ENCODE results near the gene INPPL1. TPM values are rescaled to one million over a fixed set of nuclear protein-coding genes. Genes with fewer than 3 reads are reported as not detected.

INPPL1 gene, protein sequence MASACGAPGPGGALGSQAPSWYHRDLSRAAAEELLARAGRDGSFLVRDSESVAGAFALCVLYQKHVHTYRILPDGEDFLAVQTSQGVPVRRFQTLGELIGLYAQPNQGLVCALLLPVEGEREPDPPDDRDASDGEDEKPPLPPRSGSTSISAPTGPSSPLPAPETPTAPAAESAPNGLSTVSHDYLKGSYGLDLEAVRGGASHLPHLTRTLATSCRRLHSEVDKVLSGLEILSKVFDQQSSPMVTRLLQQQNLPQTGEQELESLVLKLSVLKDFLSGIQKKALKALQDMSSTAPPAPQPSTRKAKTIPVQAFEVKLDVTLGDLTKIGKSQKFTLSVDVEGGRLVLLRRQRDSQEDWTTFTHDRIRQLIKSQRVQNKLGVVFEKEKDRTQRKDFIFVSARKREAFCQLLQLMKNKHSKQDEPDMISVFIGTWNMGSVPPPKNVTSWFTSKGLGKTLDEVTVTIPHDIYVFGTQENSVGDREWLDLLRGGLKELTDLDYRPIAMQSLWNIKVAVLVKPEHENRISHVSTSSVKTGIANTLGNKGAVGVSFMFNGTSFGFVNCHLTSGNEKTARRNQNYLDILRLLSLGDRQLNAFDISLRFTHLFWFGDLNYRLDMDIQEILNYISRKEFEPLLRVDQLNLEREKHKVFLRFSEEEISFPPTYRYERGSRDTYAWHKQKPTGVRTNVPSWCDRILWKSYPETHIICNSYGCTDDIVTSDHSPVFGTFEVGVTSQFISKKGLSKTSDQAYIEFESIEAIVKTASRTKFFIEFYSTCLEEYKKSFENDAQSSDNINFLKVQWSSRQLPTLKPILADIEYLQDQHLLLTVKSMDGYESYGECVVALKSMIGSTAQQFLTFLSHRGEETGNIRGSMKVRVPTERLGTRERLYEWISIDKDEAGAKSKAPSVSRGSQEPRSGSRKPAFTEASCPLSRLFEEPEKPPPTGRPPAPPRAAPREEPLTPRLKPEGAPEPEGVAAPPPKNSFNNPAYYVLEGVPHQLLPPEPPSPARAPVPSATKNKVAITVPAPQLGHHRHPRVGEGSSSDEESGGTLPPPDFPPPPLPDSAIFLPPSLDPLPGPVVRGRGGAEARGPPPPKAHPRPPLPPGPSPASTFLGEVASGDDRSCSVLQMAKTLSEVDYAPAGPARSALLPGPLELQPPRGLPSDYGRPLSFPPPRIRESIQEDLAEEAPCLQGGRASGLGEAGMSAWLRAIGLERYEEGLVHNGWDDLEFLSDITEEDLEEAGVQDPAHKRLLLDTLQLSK
- 188 and 205 TPM in 2 replicates for total RNA-seq
- total RNA-seq (2013) = 64.1 TPM
- 208 and 235 TPM in 2 replicates for polyA plus RNA-seq
- polyA minus RNA-seq = 66.7 and 118 TPM in 2 replicates

DNA sequence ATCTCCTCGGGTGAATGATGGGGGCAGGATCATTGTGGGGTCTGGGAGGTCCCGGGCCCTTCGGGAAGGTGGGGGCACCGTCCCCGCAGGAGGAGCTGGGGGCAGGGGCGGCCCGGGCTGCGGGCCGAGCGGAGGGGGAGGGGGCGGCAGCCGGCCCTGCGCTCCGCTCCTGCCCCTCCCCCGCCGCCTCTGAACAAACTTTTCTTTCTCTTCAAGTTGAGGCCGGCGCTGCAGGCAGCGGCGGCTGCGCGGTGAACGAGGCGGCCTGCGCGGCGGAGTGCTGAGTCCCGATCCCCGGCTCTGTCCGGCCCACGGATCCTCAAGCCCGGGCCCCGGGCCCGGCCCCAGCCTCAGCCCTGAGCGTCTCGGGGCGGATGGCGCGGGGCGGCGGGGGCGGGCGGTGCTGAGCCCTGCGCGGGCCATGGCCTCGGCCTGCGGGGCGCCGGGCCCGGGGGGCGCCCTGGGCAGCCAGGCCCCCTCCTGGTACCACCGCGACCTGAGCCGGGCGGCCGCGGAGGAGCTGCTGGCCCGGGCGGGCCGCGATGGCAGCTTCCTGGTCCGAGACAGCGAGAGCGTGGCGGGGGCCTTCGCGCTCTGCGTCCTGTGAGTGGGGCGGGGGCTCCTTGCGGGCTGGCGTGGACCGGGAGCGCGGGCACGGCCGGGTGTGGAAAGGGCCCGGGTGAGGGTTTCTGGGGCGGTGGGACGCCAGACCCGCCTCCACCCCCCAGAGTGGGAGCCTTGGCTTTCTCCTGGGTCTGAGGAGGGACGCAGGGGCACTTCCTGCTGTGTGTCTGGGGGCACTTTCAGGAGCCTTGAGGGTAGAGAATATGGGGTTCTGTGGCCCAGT, at the start of gene INPPL1:
TSS of gene INPPL1 (plus strand) at position 204 of the 847 bp plus-strand sequence. CDS start at position 422, 218 bp downstream.
- Histone ChIP-seq H4K20me1 (ENCODE audit: control insufficient read depth, insufficient read depth, low read length, poor library complexity, severe bottlenecking) (no peaks in the 10 kb centered on the region), H3K36me3 (replicated peaks in 1 of 2; ENCODE audit: control extremely low read depth in 1 of 2, control insufficient read depth in 1 of 2, extremely low read depth in 1 of 2, insufficient read depth in 2 of 2, low read length in 1 of 2) (peaks cover 0 to 15% of the 10 kb centered on the region in 2 experiments), H3K9me3 (ENCODE audit: control extremely low read depth in 1 of 3, control insufficient read depth in 2 of 3, insufficient read depth in 1 of 3, low read length in 2 of 3) (no peaks in the 10 kb centered on the region), H3K27me3 (replicated peaks in 1 of 4; ENCODE audit: control extremely low read depth in 1 of 4, control insufficient read depth in 3 of 4, insufficient read depth in 4 of 4, low read length in 3 of 4) (no peaks in the 10 kb centered on the region), H2AFZ (ENCODE audit: insufficient read depth, low read depth, low read length, poor library complexity, severe bottlenecking) (peak within 1 kb of the TSS; percentile 84), H3K4me2 (replicated peaks; ENCODE audit: low read depth, low read length, poor library complexity, severe bottlenecking) (peak within 1 kb of the TSS; percentile 99), H3K4me3 (ENCODE audit: control extremely low read depth in 1 of 5, extremely low read depth in 1 of 5, insufficient read depth in 1 of 5, low read depth in 2 of 5, low read length in 4 of 5) (peak within 1 kb of the TSS; percentile 75 to 91 (median 81)), H3K27ac (ENCODE audit: low read length in 2 of 2) (peak within 1 kb of the TSS; percentile 83 to 89), H3K9ac (ENCODE audit: low read length) (peak within 1 kb of the TSS; percentile 81), H3K79me2 (ENCODE audit: control insufficient read depth, insufficient read depth, low read length) (peaks cover 13% of the 10 kb centered on the region), H3K4me1 (ENCODE audit: control insufficient read depth in 2 of 2, insufficient read depth in 2 of 2, low read length in 2 of 2) (peaks cover 26 to 37% of the 10 kb centered on the region in 2 donors)
- no peak for TF ChIP-seq EZH2 (IDR thresholded peaks at IDR 0.05; ENCODE audit: borderline replicate concordance, insufficient read depth, low read depth, low read length, poor library complexity, severe bottlenecking)
- TF ChIP-seq, protein P1, sequence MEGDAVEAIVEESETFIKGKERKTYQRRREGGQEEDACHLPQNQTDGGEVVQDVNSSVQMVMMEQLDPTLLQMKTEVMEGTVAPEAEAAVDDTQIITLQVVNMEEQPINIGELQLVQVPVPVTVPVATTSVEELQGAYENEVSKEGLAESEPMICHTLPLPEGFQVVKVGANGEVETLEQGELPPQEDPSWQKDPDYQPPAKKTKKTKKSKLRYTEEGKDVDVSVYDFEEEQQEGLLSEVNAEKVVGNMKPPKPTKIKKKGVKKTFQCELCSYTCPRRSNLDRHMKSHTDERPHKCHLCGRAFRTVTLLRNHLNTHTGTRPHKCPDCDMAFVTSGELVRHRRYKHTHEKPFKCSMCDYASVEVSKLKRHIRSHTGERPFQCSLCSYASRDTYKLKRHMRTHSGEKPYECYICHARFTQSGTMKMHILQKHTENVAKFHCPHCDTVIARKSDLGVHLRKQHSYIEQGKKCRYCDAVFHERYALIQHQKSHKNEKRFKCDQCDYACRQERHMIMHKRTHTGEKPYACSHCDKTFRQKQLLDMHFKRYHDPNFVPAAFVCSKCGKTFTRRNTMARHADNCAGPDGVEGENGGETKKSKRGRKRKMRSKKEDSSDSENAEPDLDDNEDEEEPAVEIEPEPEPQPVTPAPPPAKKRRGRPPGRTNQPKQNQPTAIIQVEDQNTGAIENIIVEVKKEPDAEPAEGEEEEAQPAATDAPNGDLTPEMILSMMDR (IDR thresholded peaks at IDR 0.05) = no peak
- DNase-seq = peak; percentile 63
- under 1% methylated on average over 78 of the region's 81 CpGs for WGBS (ENCODE audit: insufficient coverage)
- peaks cover 42% of the 10 kb centered on the region for H3K4me1 Mint-ChIP-seq
- peak within 1 kb of the TSS; percentile 95 for H3K27ac Mint-ChIP-seq
- ATAC-seq (ENCODE audit: low read depth) = peak; percentile 1
- H3K9me3 Mint-ChIP-seq (ENCODE audit: insufficient read depth) = no peaks in the 10 kb centered on the region
- ChIA-PET CTCF (interaction anchor here (1.2 to 2.4 kb wide), 3 partner anchors 13 to 81 kb away, joined by 4 to 10 read pairs (median 7); no protein-coding TSS in a partner anchor), POLR2A (no interaction called here)
- intact Hi-C loops (cut with micrococcal nuclease) = loop anchor here (1.0 to 10.0 kb wide), 7 partner anchors 14 to 1758 kb away; partner anchors contain the start of genes ARAP1, ATG16L2, CLPB and FAM168A
- H3K4me3 Mint-ChIP-seq = peak within 1 kb of the TSS; percentile 94
- no peaks in the 10 kb centered on the region for H3K27me3 Mint-ChIP-seq
